DOHH2 (cell line): ENCODE results near the gene NDUFA12.

Experiments used
- H3F3A ChIP-seq: fragments of 200-600 bp; sonication (generic), shearing (Covaris generic); 2 replicates; pipeline ENCODE4 v1.6.0; 2016; ENCODE audit warnings: antibody characterized with exemption, mild to moderate bottlenecking; ENCODE audit not compliant: control insufficient read depth, insufficient read depth
- H3K27ac ChIP-seq: fragments of 200-600 bp; sonication (generic); 2 replicates; pipeline ENCODE4 v1.5.1; 2014; ENCODE audit warnings: low read depth, mild to moderate bottlenecking, low read length, moderate library complexity
- H3K27me3 ChIP-seq: fragments of 200-600 bp; sonication (generic); 2 replicates; pipeline ENCODE4 v1.6.1; 2014; ENCODE audit warnings: mild to moderate bottlenecking, low read length, mixed read lengths; ENCODE audit not compliant: control insufficient read depth
- H3K36me3 ChIP-seq: fragments of 200-600 bp; sonication (generic); 2 replicates; pipeline ENCODE4 v1.6.1; 2014; ENCODE audit warnings: mild to moderate bottlenecking, low read length, moderate library complexity, mixed read lengths; ENCODE audit not compliant: control insufficient read depth
- H3K4me1 ChIP-seq: fragments of 200-600 bp; sonication (generic); 2 replicates; pipeline ENCODE4 v1.6.1; 2014; ENCODE audit warnings: mild to moderate bottlenecking, low read length, mixed read lengths; ENCODE audit not compliant: control insufficient read depth
- H3K4me2 ChIP-seq: fragments of 200-600 bp; sonication (generic); 2 replicates; pipeline ENCODE4 v1.6.0; 2014; ENCODE audit warnings: mild to moderate bottlenecking, low read length, moderate library complexity
- H3K4me3 ChIP-seq: fragments of 200-600 bp; sonication (generic); 2 replicates; pipeline ENCODE4 v1.5.1; 2014; ENCODE audit warnings: mild to moderate bottlenecking, low read length, mixed read lengths
- H3K79me2 ChIP-seq: fragments of 200-600 bp; sonication (generic); 2 replicates; pipeline ENCODE4 v1.6.1; 2014; ENCODE audit warnings: mild to moderate bottlenecking, low read length, mixed read lengths; ENCODE audit not compliant: control insufficient read depth
- H3K9me2 ChIP-seq: fragments of 200-600 bp; sonication (generic); replicated peaks from 2 replicates; pipeline ENCODE4 v1.6.1; 2014; ENCODE audit warnings: mild to moderate bottlenecking, low read length, mixed read lengths; ENCODE audit not compliant: control insufficient read depth
- H3K9me3 ChIP-seq: fragments of 200-600 bp; sonication (generic); 2 replicates; pipeline ENCODE4 v1.6.1; 2014; ENCODE audit warnings: antibody characterized with exemption, low read length, mixed read lengths; ENCODE audit not compliant: control insufficient read depth, insufficient read depth
- H4K20me1 ChIP-seq: fragments of 200-600 bp; sonication (generic); 2 replicates; pipeline ENCODE4 v1.6.0; 2014; ENCODE audit warnings: low read depth, mild to moderate bottlenecking, antibody characterized with exemption, low read length, moderate library complexity; ENCODE audit not compliant: control insufficient read depth, insufficient read depth
- CTCF ChIP-seq: fragments of 200-600 bp; sonication (generic); IDR thresholded peaks from one replicate; pipeline ENCODE4 v1.5.1; 2014; ENCODE audit warnings: antibody characterized with exemption, mild to moderate bottlenecking, low read depth, low read length; ENCODE audit not compliant: poor library complexity, severe bottlenecking
- EZH2phosphoT487 ChIP-seq: fragments of 200-600 bp; sonication (generic); IDR thresholded peaks from 2 replicates; pipeline ENCODE4 v1.6.1; 2017; ENCODE audit warnings: borderline replicate concordance, mild to moderate bottlenecking, antibody characterized with exemption, low read length, moderate library complexity, mixed read lengths

NDUFA12 gene

GRCh38 chr12:94922561-94922960, 80.9 kb downstream of the NDUFA12 start:
- no peaks in the 10 kb centered on the region for H3F3A ChIP-seq
- no peaks in the 10 kb centered on the region for H3K36me3 ChIP-seq
- no peaks in the 10 kb centered on the region for H4K20me1 ChIP-seq
- no peaks in the 10 kb centered on the region for H3K9me2 ChIP-seq
- no peaks in the 10 kb centered on the region for H3K79me2 ChIP-seq
- H3K4me1 ChIP-seq: peaks cover 4% of the 10 kb centered on the region; the same call in 1 of the 2 replicates
- no peaks in the 10 kb centered on the region for H3K9me3 ChIP-seq
- no peak overlapping the region for H3K27ac ChIP-seq
- TF ChIP-seq CTCF (no peak), EZH2phosphoT487 (no peak)
- no peaks in the 10 kb centered on the region for H3K27me3 ChIP-seq
- no peak overlapping the region for H3K4me3 ChIP-seq
- no peak overlapping the region for H3K4me2 ChIP-seq
